K562 (cell line): Measurements from ENCODE around the gene CCDC90B. TPM values are rescaled to one million over a fixed set of nuclear protein-coding genes. Genes with fewer than 3 reads are reported as not detected.

Experiments
- ATF1 ChIP-seq, 2 experiments: fragments of 450-650 bp in 1 of 2; IDR thresholded peaks; 2 replicates each; pipeline ENCODE4 v1.6.1; 2016; ENCODE audit warnings: missing compliant biosample characterization in 1 of 2, missing genetic modification characterization in 1 of 2
- BCOR ChIP-seq: fragments of 450-650 bp; IDR thresholded peaks from 2 replicates; pipeline ENCODE4 v1.6.1; 2016
- CHD1 ChIP-seq: fragments of 200-600 bp; sonication (generic); IDR thresholded peaks from one replicate; pipeline ENCODE4 v1.6.1; 2012; ENCODE audit warnings: mild to moderate bottlenecking, moderate library complexity, low read length, inconsistent platforms
- EP400 ChIP-seq: fragments of 450-650 bp; IDR thresholded peaks from 2 replicates; pipeline ENCODE4 v1.6.1; 2017; ENCODE audit warnings: antibody characterized with exemption, mild to moderate bottlenecking, moderate library complexity
- KLF1 ChIP-seq: fragments of 450-650 bp; IDR thresholded peaks from 2 replicates; pipeline ENCODE4 v1.6.1; 2016; ENCODE audit warnings: missing genetic modification characterization, missing compliant biosample characterization
- MLX ChIP-seq, 2 experiments: fragments of 450-650 bp in 1 of 2; sonication (generic) in 1 of 2; formaldehyde crosslinking; conservative IDR thresholded peaks; 2 replicates each; pipeline versions ENCODE4 v1.4.0 to v1.8.1; 2020 to 2022; ENCODE audit warnings: mild to moderate bottlenecking in 1 of 2, missing genetic modification reagents in 1 of 2
- MYC ChIP-seq, 2 experiments: fragments of 250-450 bp in 1 of 2; sonication (Bioruptor Pico) in 1 of 2; IDR thresholded peaks; 2 replicates each; pipeline versions ENCODE4 v1.5.1 to v1.6.1; 2012 to 2021; ENCODE audit warnings: low read depth in 2 of 2, borderline replicate concordance in 1 of 2, improper control_type of control experiment in 1 of 2, low read length in 1 of 2, mild to moderate bottlenecking in 1 of 2, moderate library complexity in 1 of 2
- NR0B1 ChIP-seq: fragments of 450-650 bp; IDR thresholded peaks from one replicate; pipeline ENCODE4 v1.6.1; 2018; ENCODE audit warnings: mild to moderate bottlenecking, moderate library complexity; ENCODE audit not compliant: partially characterized antibody
- RB1 ChIP-seq: fragments of 450-650 bp; IDR thresholded peaks from 2 replicates; pipeline ENCODE4 v1.6.1; 2017; ENCODE audit warnings: low read depth, mild to moderate bottlenecking
- RBFOX2 ChIP-seq: fragments of 200-400 bp; formaldehyde crosslinking; IDR thresholded peaks from 2 replicates; pipeline ENCODE4 v1.6.1; 2017; ENCODE audit warnings: low read depth, mild to moderate bottlenecking, low read length, moderate library complexity
- SMARCC2 ChIP-seq: fragments of 450-650 bp; IDR thresholded peaks from 2 replicates; pipeline ENCODE4 v1.6.1; 2017; ENCODE audit warnings: antibody characterized with exemption, moderate library complexity, mild to moderate bottlenecking, low read depth
- THRA ChIP-seq: fragments of 450-650 bp; IDR thresholded peaks from 2 replicates; pipeline ENCODE4 v1.6.1; 2017; ENCODE audit warnings: mild to moderate bottlenecking, moderate library complexity
- TRIM25 ChIP-seq: fragments of 450-650 bp; IDR thresholded peaks from 2 replicates; pipeline ENCODE4 v1.7.0; 2016; ENCODE audit warnings: borderline replicate concordance
- U2AF1 ChIP-seq: fragments of 200-400 bp; formaldehyde crosslinking; optimal IDR thresholded peaks from 2 replicates; pipeline ENCODE3; 2017; ENCODE audit warnings: mild to moderate bottlenecking, low read depth, low read length, moderate library complexity
- ZHX1 ChIP-seq: fragments of 150-350 bp; conservative IDR thresholded peaks from 2 replicates; pipeline ENCODE4 v1.6.1; 2014; ENCODE audit warnings: low read length
- ZNF347 ChIP-seq: fragments of 450-650 bp; formaldehyde crosslinking; IDR thresholded peaks from 2 replicates; pipeline ENCODE4 v1.4.0; 2020; ENCODE audit warnings: low read depth, mild to moderate bottlenecking, moderate library complexity
- ZNF395 ChIP-seq: fragments of 200-800 bp; sonication (Bioruptor generic); IDR thresholded peaks from 2 replicates; pipeline ENCODE4 v1.6.1; 2017; ENCODE audit warnings: missing genetic modification characterization, missing compliant biosample characterization
- polyA plus RNA-seq, 8 experiments: library from polyadenylated mRNA; depleted of rRNA in 4 of 8; stranded (reverse) in 5 of 8; unstranded in 3 of 8; fragments of >200 nt; fragmentation: Nextera tagmentation in 2 of 8; fragmentation: Illumina TruSeq in 1 of 8; extraction: Ambion mirVana in 2 of 8; extraction: Trizol in 1 of 8; gene quantifications; 2 replicates each; pipeline versions ENCODE4 v1.2.1 to v1.2.3, GENCODE V29; 2011 to 2014; ENCODE audit warnings: inconsistent platforms in 1 of 8, missing spikeins in 1 of 8
- total RNA-seq, 7 experiments: library from RNA; depleted of rRNA in 6 of 7; stranded (reverse); fragments of >200 nt in 6 of 7; fragmentation: Illumina TruSeq in 2 of 7; extraction: Trizol in 2 of 7; gene quantifications; 2 replicates each; pipeline versions ENCODE4 v1.2.1 to v1.2.3, GENCODE V29; 2011 to 2021; ENCODE audit warnings: low replicate concordance in 1 of 7

CCDC90B gene
- total and polyA plus RNA-seq, 9 of the 15 experiments (the other 6 are each of a cell fraction or from before 2014, with no cell fraction given) = 26.6 to 63.6 (median 51.8) TPM

GRCh38 chr11:83287631-83288030, 1.5 kb upstream of the CCDC90B start (continued):
- TF ChIP-seq THRA (no peak), MLX (CRISPR knock-in tag; conservative IDR thresholded peaks at IDR 0.05) (no peak), ZNF395 (peak; percentile 33; the same call in 1 of the 2 replicates), BCOR (0 out of 2 replicates have a peak, but pooled peaks have one; percentile 19), RB1 (no peak), U2AF1 (no peak), SMARCC2 (0 out of 2 replicates have a peak, but pooled peaks have one; percentile 27), RBFOX2 (no peak), ZNF347 (CRISPR knock-in tag) (no peak), ATF1 (CRISPR knock-in tag; IDR thresholded peaks at IDR 0.05) (no peak), ATF1 (tag; IDR thresholded peaks at IDR 0.05) (peak; percentile 17; the same call in 1 of the 2 replicates), CHD1 (no peak), NR0B1 (no peak), EP400 (peak; percentile 45; the same call in 1 of the 2 replicates), MYC (IDR thresholded peaks at IDR 0.05; ENCODE audit: low read depth, low read length) (no peak), MYC (CRISPR knock-in tag; IDR thresholded peaks at IDR 0.05; ENCODE audit: borderline replicate concordance, low read depth) (no peak), KLF1 (tag) (no peak), ZHX1 (no peak), TRIM25 (no peak)
